ENCODE measurements around the gene PTPRK. TPM values are rescaled to one million over a fixed set of nuclear protein-coding genes. Genes with fewer than 3 reads are reported as not detected.

Gene PTPRK
- total RNA-seq, 1 experiment from 2014 or later, result 265 TPM

DNA sequence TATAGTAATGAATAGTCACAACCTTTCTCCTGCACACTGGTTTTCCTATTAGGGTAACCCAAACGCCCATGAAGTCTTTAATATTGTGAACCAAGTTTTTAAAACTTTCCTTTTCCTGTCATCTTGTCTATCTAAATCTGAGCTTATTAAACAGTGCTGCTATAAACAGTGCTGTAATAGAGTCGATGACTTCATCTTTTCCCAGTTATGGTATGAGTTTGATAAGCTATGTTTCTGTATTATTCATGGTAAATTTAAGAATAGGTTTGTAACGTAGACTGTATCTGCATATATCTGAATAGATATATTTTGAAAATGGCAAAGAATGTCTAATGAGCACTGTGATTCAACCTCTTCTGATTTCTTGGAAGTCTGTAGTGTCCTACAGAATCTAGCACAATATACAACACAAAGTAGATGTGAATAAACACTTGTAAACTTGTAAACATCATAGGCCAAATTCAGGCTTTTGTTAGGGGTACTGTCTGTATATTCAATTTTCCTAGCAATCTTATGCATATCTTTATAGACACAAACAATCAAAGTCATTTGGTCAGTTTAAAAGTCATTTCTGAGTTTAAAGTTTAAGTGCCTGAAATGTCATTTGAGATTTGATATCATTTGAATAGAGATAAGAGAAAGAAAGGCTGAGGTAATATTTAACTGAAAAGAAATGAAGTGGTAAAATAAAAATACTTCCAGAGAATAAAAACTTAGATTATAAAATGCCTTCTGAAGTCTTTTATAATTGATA, 155.5 kb downstream of the PTPRK start:
- TF ChIP-seq, protein P1, sequence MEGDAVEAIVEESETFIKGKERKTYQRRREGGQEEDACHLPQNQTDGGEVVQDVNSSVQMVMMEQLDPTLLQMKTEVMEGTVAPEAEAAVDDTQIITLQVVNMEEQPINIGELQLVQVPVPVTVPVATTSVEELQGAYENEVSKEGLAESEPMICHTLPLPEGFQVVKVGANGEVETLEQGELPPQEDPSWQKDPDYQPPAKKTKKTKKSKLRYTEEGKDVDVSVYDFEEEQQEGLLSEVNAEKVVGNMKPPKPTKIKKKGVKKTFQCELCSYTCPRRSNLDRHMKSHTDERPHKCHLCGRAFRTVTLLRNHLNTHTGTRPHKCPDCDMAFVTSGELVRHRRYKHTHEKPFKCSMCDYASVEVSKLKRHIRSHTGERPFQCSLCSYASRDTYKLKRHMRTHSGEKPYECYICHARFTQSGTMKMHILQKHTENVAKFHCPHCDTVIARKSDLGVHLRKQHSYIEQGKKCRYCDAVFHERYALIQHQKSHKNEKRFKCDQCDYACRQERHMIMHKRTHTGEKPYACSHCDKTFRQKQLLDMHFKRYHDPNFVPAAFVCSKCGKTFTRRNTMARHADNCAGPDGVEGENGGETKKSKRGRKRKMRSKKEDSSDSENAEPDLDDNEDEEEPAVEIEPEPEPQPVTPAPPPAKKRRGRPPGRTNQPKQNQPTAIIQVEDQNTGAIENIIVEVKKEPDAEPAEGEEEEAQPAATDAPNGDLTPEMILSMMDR (IDR thresholded peaks at IDR 0.05; ENCODE audit: unreplicated experiment), result no peak
- Mint-ChIP-seq H3K9me3 (ENCODE audit: low read depth, unreplicated experiment) (no peaks in the 10 kb centered on the region), H3K27ac (ENCODE audit: unreplicated experiment) (peak overlapping the region; percentile 72), H3K4me1 (ENCODE audit: low read depth, unreplicated experiment) (peaks cover 68% of the 10 kb centered on the region), H3K27me3 (ENCODE audit: unreplicated experiment) (no peaks in the 10 kb centered on the region), H3K36me3 (ENCODE audit: insufficient read depth, unreplicated experiment) (peaks cover 11% of the 10 kb centered on the region), H3K4me3 (ENCODE audit: low read depth, unreplicated experiment) (peak overlapping the region; percentile 17)
- CTCF ChIA-PET, result no interaction called here
- intact Hi-C loops (cut with micrococcal nuclease; ENCODE audit: unreplicated experiment), result loop anchor here (2.0 kb wide), 1 partner anchor 150 kb away; no protein-coding TSS in a partner anchor
- no TSS peak for BruUV-seq (replicated peaks)
- no peak for DNase-seq

GRCh38 chr6:128363020-128363813, 157.2 kb downstream of the PTPRK start:
- Mint-ChIP-seq H3K36me3 (ENCODE audit: insufficient read depth, unreplicated experiment) (peaks cover 15% of the 10 kb centered on the region), H3K27ac (ENCODE audit: unreplicated experiment) (peak overlapping the region; percentile 32), H3K4me3 (ENCODE audit: low read depth, unreplicated experiment) (no peak overlapping the region), H3K4me1 (ENCODE audit: low read depth, unreplicated experiment) (peaks cover 65% of the 10 kb centered on the region), H3K27me3 (ENCODE audit: unreplicated experiment) (no peaks in the 10 kb centered on the region), H3K9me3 (ENCODE audit: low read depth, unreplicated experiment) (no peaks in the 10 kb centered on the region)
- no peak for DNase-seq
- CTCF ChIA-PET, result no interaction called here
- BruUV-seq (replicated peaks), result no TSS peak
- TF ChIP-seq, protein P1 (IDR thresholded peaks at IDR 0.05; ENCODE audit: unreplicated experiment), result no peak
- intact Hi-C loops (cut with micrococcal nuclease; ENCODE audit: unreplicated experiment), result no loop called here

GRCh38 chr6:128361378-128361777, 159.0 kb downstream of the PTPRK start:
- no peak for DNase-seq
- Mint-ChIP-seq H3K4me3 (ENCODE audit: low read depth, unreplicated experiment) (no peak overlapping the region), H3K4me1 (ENCODE audit: low read depth, unreplicated experiment) (peaks cover 64% of the 10 kb centered on the region), H3K27ac (ENCODE audit: unreplicated experiment) (no peak overlapping the region), H3K27me3 (ENCODE audit: unreplicated experiment) (no peaks in the 10 kb centered on the region), H3K36me3 (ENCODE audit: insufficient read depth, unreplicated experiment) (peaks cover 17% of the 10 kb centered on the region), H3K9me3 (ENCODE audit: low read depth, unreplicated experiment) (no peaks in the 10 kb centered on the region)
- no TSS peak for BruUV-seq (replicated peaks)
- TF ChIP-seq, protein P1 (IDR thresholded peaks at IDR 0.05; ENCODE audit: unreplicated experiment), result no peak
- CTCF ChIA-PET, result no interaction called here
- intact Hi-C loops (cut with micrococcal nuclease; ENCODE audit: unreplicated experiment), result no loop called here

DNA sequence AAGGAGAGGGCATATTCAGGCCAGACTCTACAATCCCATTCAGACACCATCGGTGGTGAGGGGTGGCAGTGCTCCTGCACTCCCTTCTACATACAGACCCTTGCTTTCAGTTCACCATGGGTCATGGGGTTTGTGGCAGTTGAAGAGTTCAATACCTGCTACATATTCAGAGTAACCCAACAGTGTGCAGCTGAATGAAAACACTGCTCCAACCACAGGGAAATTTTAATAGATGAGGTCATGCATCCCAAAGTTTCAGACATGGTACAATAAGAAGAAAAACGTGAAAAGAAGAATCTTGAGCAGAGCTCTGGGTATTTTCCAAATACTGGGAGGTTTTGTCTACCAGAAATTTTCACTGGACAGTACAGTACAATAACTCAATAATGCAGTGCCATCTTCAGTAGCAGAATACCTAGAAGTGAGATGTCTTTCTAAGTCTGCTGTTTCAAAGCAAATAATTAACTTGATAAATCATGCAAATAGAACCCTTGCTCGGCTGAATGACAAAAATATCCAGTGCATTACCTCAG, 162.1 kb downstream of the PTPRK start:
- Mint-ChIP-seq H3K9me3 (ENCODE audit: low read depth, unreplicated experiment) (no peaks in the 10 kb centered on the region), H3K27ac (ENCODE audit: unreplicated experiment) (peak overlapping the region; percentile 52), H3K4me3 (ENCODE audit: low read depth, unreplicated experiment) (no peak overlapping the region), H3K27me3 (ENCODE audit: unreplicated experiment) (no peaks in the 10 kb centered on the region), H3K4me1 (ENCODE audit: low read depth, unreplicated experiment) (peaks cover 43% of the 10 kb centered on the region), H3K36me3 (ENCODE audit: insufficient read depth, unreplicated experiment) (peaks cover 17% of the 10 kb centered on the region)
- CTCF ChIA-PET, result interaction anchor here (0.7 kb wide), 1 partner anchor 168 kb away, joined by 4 read pairs; no protein-coding TSS in a partner anchor
- DNase-seq, result no peak
- TF ChIP-seq, protein P1 (IDR thresholded peaks at IDR 0.05; ENCODE audit: unreplicated experiment), result no peak
- BruUV-seq (replicated peaks), result no TSS peak
- intact Hi-C loops (cut with micrococcal nuclease; ENCODE audit: unreplicated experiment), result no loop called here
